NCI-H2107 treated with DMSO at 0.1 percent for 48 hours (cell line): ENCODE results near the gene ZBTB33.
A peak's percentile ranks its signal among the peaks of the same experiment; 100 is the strongest.

Source experiments
- DNase-seq: peaks from one replicate; lab custom pipeline; 2025; ENCODE audit not compliant: unreplicated experiment; lab: John Stamatoyannopoulos, UW

Gene ZBTB33

GRCh38 chrX:120250522-120251271, at the start of gene ZBTB33:
ZBTB33 (plus strand) TSS chrX:120250812; CDS start chrX:120253416, 2,604 bp downstream.
- DNase-seq: peak; percentile 97

- no peak for DNase-seq
Measured at GRCh38 chrX:120200851-120201250, 49.8 kb upstream of the ZBTB33 start.

- no peak for DNase-seq
Measured at GRCh38 chrX:120205816-120206753, 44.5 kb upstream of the ZBTB33 start.

GRCh38 chrX:120207009-120207605, 43.5 kb upstream of the ZBTB33 start:
- DNase-seq: no peak

- DNase-seq: peak; percentile 24
Measured at GRCh38 chrX:120213438-120214265, 37.0 kb upstream of the ZBTB33 start.

GRCh38 chrX:120223374-120223773, 27.2 kb upstream of the ZBTB33 start:
- no peak for DNase-seq

GRCh38 chrX:120224388-120224787, 26.2 kb upstream of the ZBTB33 start:
- DNase-seq: no peak

GRCh38 chrX:120228187-120228908, 22.3 kb upstream of the ZBTB33 start:
- DNase-seq: no peak

GRCh38 chrX:120235284-120235683, 15.3 kb upstream of the ZBTB33 start:
- no peak for DNase-seq

- no peak for DNase-seq
Measured at GRCh38 chrX:120236687-120237479, 13.7 kb upstream of the ZBTB33 start.

GRCh38 chrX:120238933-120239332, 11.7 kb upstream of the ZBTB33 start:
- no peak for DNase-seq

- DNase-seq: no peak
Measured at GRCh38 chrX:120242813-120243212, 7.8 kb upstream of the ZBTB33 start.

- no peak for DNase-seq
Measured at GRCh38 chrX:120244395-120244734, 6.2 kb upstream of the ZBTB33 start.

- peak; percentile 65 for DNase-seq
Measured at GRCh38 chrX:120244735-120245498, 5.7 kb upstream of the ZBTB33 start.

- DNase-seq: peak; percentile 13
Measured at GRCh38 chrX:120251471-120252011, 929 bp downstream of the ZBTB33 start.

- no peak for DNase-seq
Measured at GRCh38 chrX:120253784-120254183, 3.2 kb downstream of the ZBTB33 start.

GRCh38 chrX:120260369-120260768, 9.8 kb downstream of the ZBTB33 start:
- DNase-seq: peak; percentile 80
